ENCODE results near the gene CAPN7. TPM values are rescaled to one million over a fixed set of nuclear protein-coding genes. Genes with fewer than 3 reads are reported as not detected.
A peak's percentile ranks its signal among the peaks of the same experiment; 100 is the strongest.

Gene CAPN7
- polyA plus RNA-seq, 3 donors = 11.7 to 20.8 (median 14.7) TPM

GRCh38 chr3:15292765-15293522, 86.9 kb downstream of the CAPN7 start:
- peak overlapping the region; percentile 20 for H3K4me2 ChIP-seq (replicated peaks; ENCODE audit: extremely low read depth, low read length, poor library complexity, severe bottlenecking)
- peak overlapping the region; percentile 36 for H3K9ac ChIP-seq (ENCODE audit: insufficient read depth, low read length, poor library complexity, severe bottlenecking)
- peaks cover 47 to 52% of the 10 kb centered on the region in 2 donors for H3K36me3 Mint-ChIP-seq

More at GRCh38 chr3:15292765-15293522, 86.9 kb downstream of the CAPN7 start:
- Histone ChIP-seq H2AFZ (ENCODE audit: insufficient read depth, low read depth, low read length, poor library complexity, severe bottlenecking) (no peak overlapping the region), H3K9me3 (replicated peaks in 1 of 2; ENCODE audit: control insufficient read depth in 1 of 2, insufficient read depth in 1 of 2, low read length in 2 of 2) (no peaks in the 10 kb centered on the region), H3K27ac (ENCODE audit: low read depth in 1 of 2, low read length in 2 of 2) (peak overlapping the region; percentile 91 to 99), H3K36me3 (replicated peaks in 1 of 2; ENCODE audit: control insufficient read depth in 1 of 2, insufficient read depth in 2 of 2, low read length in 2 of 2) (no peaks in the 10 kb centered on the region), H3K4me3 (replicated peaks in 1 of 3; ENCODE audit: low read depth in 2 of 3, low read length in 3 of 3) (peak overlapping the region in 1 of 3 experiments; percentile 19), H4K20me1 (ENCODE audit: insufficient read depth, low read length) (no peaks in the 10 kb centered on the region), H3K4me1 (ENCODE audit: control insufficient read depth in 1 of 2, insufficient read depth in 2 of 2, low read length in 2 of 2) (peaks cover 94 to 98% of the 10 kb centered on the region in 2 donors), H3K27me3 (ENCODE audit: control insufficient read depth in 2 of 2, insufficient read depth in 2 of 2, low read length in 2 of 2) (no peaks in the 10 kb centered on the region), H3K79me2 (ENCODE audit: insufficient read depth, low read length) (peaks cover 47% of the 10 kb centered on the region)
- Mint-ChIP-seq H3K27ac (peak overlapping the region; percentile 99 to 100 (median 99)), H3K4me1 (peaks cover 91% of the 10 kb centered on the region), H3K4me3 (peak overlapping the region; percentile 20 to 36), H3K9me3 (peaks cover 0 to 4% (median 2%) of the 10 kb centered on the region in 7 donors), H3K27me3 (ENCODE audit: low read depth in 3 of 3) (peaks cover 0 to 8% (median 0%) of the 10 kb centered on the region in 3 donors)
- intact Hi-C loops (cut with micrococcal nuclease) = no loop called here
- WGBS (ENCODE audit: insufficient coverage) = 20% methylated on average over 7 of the region's 13 CpGs
- peak in 2 of 3 donors; percentile 26 to 68 for DNase-seq
- TF ChIP-seq CTCF (IDR thresholded peaks at IDR 0.05) = no peak
